Thymus (tissue), 14 donors: ENCODE data around the gene IFI27L2. TPM values are rescaled to one million over a fixed set of nuclear protein-coding genes. Genes with fewer than 3 reads are reported as not detected.

Experiments used
- DNase-seq, 9 donors: peaks; one replicate each; pipeline ENCODE4 v3.0.0-alpha.2; 2013; ENCODE audit warnings: low spot score in 9 of 9, low read depth in 6 of 9, missing footprints in 1 of 9
- H3K27ac ChIP-seq, 2 donors: one replicate each; pipeline ENCODE4 v1.5.1; 2013; ENCODE audit warnings: control low read depth in 1 of 2, low read depth in 1 of 2, low read length in 1 of 2, mild to moderate bottlenecking in 1 of 2, moderate library complexity in 1 of 2
- H3K27me3 ChIP-seq, 2 donors: one replicate each; pipeline ENCODE4 v1.5.1; 2013; ENCODE audit warnings: low read length in 1 of 2; ENCODE audit not compliant: control insufficient read depth in 2 of 2, insufficient read depth in 1 of 2
- H3K36me3 ChIP-seq, 2 donors: one replicate each; pipeline ENCODE4 v1.5.1; 2013; ENCODE audit warnings: low read length in 1 of 2, mild to moderate bottlenecking in 1 of 2, moderate library complexity in 1 of 2; ENCODE audit not compliant: control insufficient read depth in 2 of 2, insufficient read depth in 2 of 2
- H3K4me1 ChIP-seq, 2 donors: one replicate each; pipeline ENCODE4 v1.5.1; 2013; ENCODE audit warnings: low read length in 2 of 2; ENCODE audit not compliant: control insufficient read depth in 2 of 2, insufficient read depth in 2 of 2
- H3K4me3 ChIP-seq, 2 donors: one replicate each; pipeline ENCODE4 v1.5.1; 2013; ENCODE audit warnings: low read length in 2 of 2, control low read depth in 1 of 2, mild to moderate bottlenecking in 1 of 2
- H3K9me3 ChIP-seq, 2 donors: one replicate each; pipeline ENCODE4 v1.5.1; 2013; ENCODE audit warnings: low read length in 1 of 2, mild to moderate bottlenecking in 1 of 2; ENCODE audit not compliant: control insufficient read depth in 2 of 2, insufficient read depth in 1 of 2
- WGBS: extraction: QIAGEN DNeasy Blood & Tissue Kit; methylation state at CpG from one replicate; pipeline ENCODE4 v1.1.7; 2013; 5-methylcytosine and 5-hydroxymethylcytosine counted together
- long read RNA-seq, 10 donors: transcript quantifications; one replicate each; lab custom pipeline, GENCODE V29; 2026
- polyA plus RNA-seq: library from polyadenylated mRNA; stranded (reverse); fragments of 200-250 nt; gene quantifications from one replicate; pipeline ENCODE4 v1.2.3, GENCODE V29; 2013
- total RNA-seq: library from RNA; stranded (reverse); fragments of 120-200 nt; gene quantifications from one replicate; pipeline ENCODE4 v1.2.4, GENCODE V29; 2013
- donor health status: healthy.

IFI27L2 gene, protein sequence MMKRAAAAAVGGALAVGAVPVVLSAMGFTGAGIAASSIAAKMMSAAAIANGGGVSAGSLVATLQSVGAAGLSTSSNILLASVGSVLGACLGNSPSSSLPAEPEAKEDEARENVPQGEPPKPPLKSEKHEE
- total RNA-seq (79.1 TPM), polyA plus RNA-seq (118 TPM)
- long read RNA-seq, donor 1, partial matches to known transcripts, result 0 of 5 reads
- long read RNA-seq, donor 1, other reads (novel, unspliced or antisense), result 0 of 5 reads
- long read RNA-seq, donor 2, result 0 reads
- long read RNA-seq, donor 3, transcript IFI27L2-201 (4 exons, 511 nt), result major isoform, 62 of 105 reads
- long read RNA-seq, donor 3, transcript IFI27L2-204 (3 exons, 516 nt), result minor isoform, 18 of 105 reads
- long read RNA-seq, donor 3, transcript IFI27L2-203 (2 exons, 676 nt), result minor isoform, 11 of 105 reads
- long read RNA-seq, donor 3, partial matches to known transcripts, result 14 of 105 reads
- long read RNA-seq, donor 3, other reads (novel, unspliced or antisense), result 0 of 105 reads
- long read RNA-seq, donor 4, transcript IFI27L2-204 (3 exons, 516 nt), result minor isoform, 5 of 25 reads
- long read RNA-seq, donor 4, transcript IFI27L2-201 (4 exons, 511 nt), result major isoform, 18 of 25 reads
- long read RNA-seq, donor 4, partial matches to known transcripts, result 0 of 25 reads
- long read RNA-seq, donor 4, other reads (novel, unspliced or antisense), result 0 of 25 reads
- long read RNA-seq, donor 5, transcript IFI27L2-203 (2 exons, 676 nt), result minor isoform, 11 of 95 reads
- long read RNA-seq, donor 5, transcript IFI27L2-204 (3 exons, 516 nt), result minor isoform, 15 of 95 reads
- long read RNA-seq, donor 5, transcript IFI27L2-201 (4 exons, 511 nt), result major isoform, 68 of 95 reads
- long read RNA-seq, donor 5, partial matches to known transcripts, result 0 of 95 reads
- long read RNA-seq, donor 5, other reads (novel, unspliced or antisense), result 0 of 95 reads
- long read RNA-seq, donor 6, transcript IFI27L2-201 (4 exons, 511 nt), result major isoform, 35 of 43 reads
- long read RNA-seq, donor 6, transcript IFI27L2-204 (3 exons, 516 nt), result minor isoform, 7 of 43 reads
- long read RNA-seq, donor 6, partial matches to known transcripts, result 0 of 43 reads
- long read RNA-seq, donor 6, other reads (novel, unspliced or antisense), result 0 of 43 reads
- long read RNA-seq, donor 7, transcript IFI27L2-203 (2 exons, 676 nt), result minor isoform, 9 of 56 reads
- long read RNA-seq, donor 7, transcript IFI27L2-204 (3 exons, 516 nt), result minor isoform, 6 of 56 reads
- long read RNA-seq, donor 7, transcript IFI27L2-201 (4 exons, 511 nt), result major isoform, 41 of 56 reads
- long read RNA-seq, donor 7, partial matches to known transcripts, result 0 of 56 reads
- long read RNA-seq, donor 7, other reads (novel, unspliced or antisense), result 0 of 56 reads
- long read RNA-seq, donor 8, transcript IFI27L2-201 (4 exons, 511 nt), result major isoform, 16 of 20 reads
- long read RNA-seq, donor 8, partial matches to known transcripts, result 0 of 20 reads
- long read RNA-seq, donor 8, other reads (novel, unspliced or antisense), result 0 of 20 reads
- long read RNA-seq, donor 9, transcript IFI27L2-203 (2 exons, 676 nt), result minor isoform, 5 of 21 reads
- long read RNA-seq, donor 9, transcript IFI27L2-204 (3 exons, 516 nt), result minor isoform, 7 of 21 reads
- long read RNA-seq, donor 9, transcript IFI27L2-201 (4 exons, 511 nt), result major isoform, 9 of 21 reads
- long read RNA-seq, donor 9, partial matches to known transcripts, result 0 of 21 reads
- long read RNA-seq, donor 9, other reads (novel, unspliced or antisense), result 0 of 21 reads
- long read RNA-seq, donor 10, transcript IFI27L2-201 (4 exons, 511 nt), result major isoform, 33 of 40 reads
- long read RNA-seq, donor 10, transcript IFI27L2-204 (3 exons, 516 nt), result minor isoform, 5 of 40 reads
- long read RNA-seq, donor 10, partial matches to known transcripts, result 0 of 40 reads
- long read RNA-seq, donor 10, other reads (novel, unspliced or antisense), result 0 of 40 reads

DNA sequence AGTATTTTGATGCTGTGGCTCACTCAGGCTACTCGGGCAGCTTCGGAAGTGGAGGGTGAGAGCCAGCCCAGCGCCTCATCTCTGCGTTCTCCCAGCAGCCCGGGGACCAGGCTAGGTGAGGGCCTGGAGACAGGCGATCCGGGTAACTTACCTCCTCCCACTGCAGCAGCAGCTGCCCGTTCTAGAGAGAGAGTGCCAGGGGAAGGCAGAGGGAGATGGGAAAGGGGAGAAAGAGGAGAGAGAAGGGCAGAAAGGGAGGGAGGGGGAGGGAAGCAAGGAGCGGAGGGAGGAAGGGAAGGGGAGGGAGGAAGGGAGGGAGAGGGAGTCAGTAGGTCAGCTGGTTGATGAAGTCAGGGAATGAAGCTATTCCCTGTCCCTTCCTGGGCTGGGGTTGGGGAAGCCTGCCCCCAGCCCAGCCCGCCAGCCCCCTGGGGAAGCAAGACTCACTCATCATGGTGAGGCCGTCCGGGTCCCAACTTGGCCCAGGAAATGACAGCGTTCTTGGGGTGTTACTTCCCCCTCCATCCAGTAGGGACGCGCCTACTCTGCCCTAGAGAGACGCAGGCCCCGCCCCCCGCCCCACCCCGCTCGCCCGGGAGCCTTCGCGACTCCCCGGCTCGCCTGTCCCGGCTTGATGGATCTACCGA is at the start of gene IFI27L2:
IFI27L2 (minus strand) TSS at position 494 of the 647 bp plus-strand sequence; CDS start at position 454, 40 bp downstream.
- Histone ChIP-seq H3K4me1 (peaks cover 4 to 7% of the 10 kb centered on the region in 2 donors), H3K9me3 (no peaks in the 10 kb centered on the region), H3K36me3 (peaks cover 0 to 9% of the 10 kb centered on the region in 2 donors), H3K27ac (peak within 1 kb of the TSS; percentile 24 to 70), H3K27me3 (peaks cover 3 to 15% of the 10 kb centered on the region in 2 donors), H3K4me3 (peak within 1 kb of the TSS; percentile 59 to 76)
- 3% methylated on average over 27 of the region's 27 CpGs for WGBS
- DNase-seq, result peak in 8 of 9 donors; percentile 33 to 81 (median 58)

DNA sequence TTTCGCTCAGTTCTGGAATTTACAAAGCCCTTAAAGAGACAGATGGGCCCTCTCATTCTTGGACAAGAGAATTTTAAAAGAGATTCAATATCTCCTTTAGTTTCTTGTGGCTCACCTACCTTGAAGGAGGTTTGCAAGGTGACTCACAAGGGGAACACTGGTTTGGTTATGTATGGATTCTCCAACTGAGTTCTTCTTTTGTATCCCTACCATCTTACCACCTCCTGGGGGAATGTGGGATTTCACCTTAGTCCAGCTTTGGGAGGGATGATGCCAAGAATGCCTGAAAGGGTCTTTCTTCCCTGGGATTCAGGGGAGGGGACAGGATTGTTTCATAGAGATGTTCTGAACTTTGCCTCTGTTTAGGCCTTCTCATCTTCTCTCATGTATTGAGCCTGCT is 48.4 kb upstream of the IFI27L2 start:
- no peak for DNase-seq
- Histone ChIP-seq H3K4me3 (no peak overlapping the region), H3K9me3 (no peaks in the 10 kb centered on the region), H3K27me3 (peaks cover 33 to 47% of the 10 kb centered on the region in 2 donors), H3K4me1 (peaks cover 4 to 6% of the 10 kb centered on the region in 2 donors), H3K27ac (no peak overlapping the region), H3K36me3 (no peaks in the 10 kb centered on the region)
- WGBS, result 96% methylated on average over 1 of the region's 1 CpG

DNA sequence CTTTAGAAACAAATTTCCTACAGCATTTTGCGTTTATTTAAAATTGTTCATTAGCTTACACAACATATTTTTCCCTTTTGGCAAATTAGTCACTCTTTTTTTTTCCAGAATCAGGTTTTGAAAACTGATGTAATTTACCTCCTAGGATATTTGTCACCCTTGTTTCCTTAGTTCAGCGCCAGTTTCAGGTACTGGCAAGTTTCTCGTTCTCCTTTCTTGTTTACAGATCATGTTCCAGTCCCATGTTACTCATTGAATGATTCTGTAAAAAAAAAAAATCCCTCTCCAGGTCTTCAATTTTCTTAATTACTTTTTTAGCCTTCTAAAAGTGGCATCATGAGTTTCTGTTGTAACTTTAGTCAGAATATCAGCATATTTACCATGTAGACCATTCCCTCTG is 47.4 kb upstream of the IFI27L2 start:
- DNase-seq, result no peak
- H3K27ac ChIP-seq, result no peak overlapping the region
- H3K36me3 ChIP-seq, result no peaks in the 10 kb centered on the region
- H3K4me1 ChIP-seq, result peaks cover 4 to 6% of the 10 kb centered on the region in 2 donors
- H3K27me3 ChIP-seq, result peaks cover 33 to 54% of the 10 kb centered on the region in 2 donors
- 88% methylated on average over 3 of the region's 3 CpGs for WGBS
- H3K9me3 ChIP-seq, result no peaks in the 10 kb centered on the region
- H3K4me3 ChIP-seq, result no peak overlapping the region

DNA sequence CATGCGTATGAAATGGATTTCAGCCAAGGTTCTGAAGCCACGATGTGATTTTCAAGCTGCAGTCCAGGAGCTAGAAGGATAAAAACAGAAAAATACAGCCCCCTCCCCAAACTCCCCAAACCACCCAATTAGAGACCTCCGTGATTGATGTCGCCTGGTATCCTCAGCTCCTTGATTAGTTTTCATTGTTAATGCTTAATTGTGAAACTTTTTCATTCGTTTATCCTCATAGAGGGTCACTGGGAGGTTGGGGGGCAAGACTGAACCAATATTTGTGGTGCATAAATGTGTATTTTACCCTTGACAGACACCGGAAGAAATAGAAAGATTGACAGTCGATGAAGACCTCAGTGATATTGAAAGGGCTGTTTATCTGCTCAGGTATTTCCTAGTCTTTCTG is 46.3 kb upstream of the IFI27L2 start:
- H3K27ac ChIP-seq, result no peak overlapping the region
- no peaks in the 10 kb centered on the region for H3K9me3 ChIP-seq
- peaks cover 35 to 62% of the 10 kb centered on the region in 2 donors for H3K27me3 ChIP-seq
- 36% methylated on average over 7 of the region's 7 CpGs for WGBS
- no peak for DNase-seq
- peaks cover 4 to 6% of the 10 kb centered on the region in 2 donors for H3K4me1 ChIP-seq
- no peaks in the 10 kb centered on the region for H3K36me3 ChIP-seq
- H3K4me3 ChIP-seq, result no peak overlapping the region

DNA sequence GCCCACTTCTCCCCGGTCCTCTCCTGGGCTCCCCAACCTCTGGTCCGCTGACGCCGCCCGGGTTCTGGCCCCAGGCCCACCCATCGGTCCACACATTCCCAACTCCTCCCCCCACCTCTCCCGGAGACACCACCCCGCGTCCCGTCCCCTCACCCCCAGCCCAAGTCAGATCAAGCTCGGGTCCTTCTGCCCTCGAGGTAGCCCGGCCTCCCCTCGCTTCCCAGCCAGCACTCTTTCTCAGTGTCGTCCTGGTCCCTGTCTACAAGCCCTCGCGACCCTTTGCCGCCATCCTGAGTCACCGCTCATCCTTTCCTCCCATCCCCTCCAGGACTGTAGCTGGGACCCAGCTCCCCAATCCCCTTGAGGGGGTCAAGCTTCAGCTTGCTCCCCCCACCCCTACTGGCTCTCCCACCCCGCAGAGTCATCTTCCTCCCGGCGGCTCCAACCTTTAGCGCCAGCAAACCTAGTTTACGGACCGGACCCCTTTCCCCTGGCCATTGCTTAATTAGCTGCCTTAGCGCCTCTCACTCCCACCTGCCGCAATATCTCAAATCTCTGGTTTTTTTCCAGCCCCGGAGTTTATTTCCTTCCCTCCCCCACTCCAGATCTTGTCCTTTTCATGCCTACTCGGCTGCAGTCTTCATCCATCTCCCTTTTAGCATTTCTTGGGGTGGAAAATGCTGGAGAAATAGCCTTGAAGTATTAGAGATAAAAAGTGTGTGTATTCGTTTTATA is 45.8 kb upstream of the IFI27L2 start:
- Histone ChIP-seq H3K9me3 (no peaks in the 10 kb centered on the region), H3K27me3 (peaks cover 35 to 63% of the 10 kb centered on the region in 2 donors), H3K27ac (no peak overlapping the region), H3K4me1 (peaks cover 4 to 6% of the 10 kb centered on the region in 2 donors), H3K36me3 (no peaks in the 10 kb centered on the region), H3K4me3 (peak overlapping the region in 1 of 2 donors; percentile 78)
- no peak for DNase-seq
- WGBS, result 6% methylated on average over 30 of the region's 30 CpGs

DNA sequence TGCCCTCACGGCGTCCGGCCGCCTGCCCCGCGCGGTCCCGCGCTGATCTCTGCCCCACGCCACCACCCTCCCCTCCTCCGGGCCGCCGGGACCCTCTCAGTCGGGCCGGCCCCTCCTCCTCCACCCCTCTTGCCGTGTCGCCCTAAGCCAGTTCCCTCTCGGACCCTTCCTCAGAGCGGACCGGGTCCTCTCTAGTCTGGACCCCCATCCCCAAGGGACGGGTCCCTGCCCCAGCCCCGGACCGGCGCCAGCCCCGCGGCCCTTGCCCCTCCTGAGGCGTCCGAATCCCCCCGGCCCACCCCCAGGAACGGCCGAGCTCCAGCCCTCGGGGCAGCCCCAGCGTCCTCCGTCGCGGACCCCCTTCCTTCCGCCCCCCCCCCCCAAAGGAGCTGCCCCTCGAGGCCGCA is 45.2 kb upstream of the IFI27L2 start:
- Histone ChIP-seq H3K27me3 (peaks cover 35 to 60% of the 10 kb centered on the region in 2 donors), H3K36me3 (no peaks in the 10 kb centered on the region), H3K4me1 (peaks cover 4 to 6% of the 10 kb centered on the region in 2 donors), H3K4me3 (peak overlapping the region in 1 of 2 donors; percentile 78), H3K27ac (no peak overlapping the region), H3K9me3 (no peaks in the 10 kb centered on the region)
- DNase-seq, result no peak
- WGBS, result 3% methylated on average over 38 of the region's 39 CpGs

DNA sequence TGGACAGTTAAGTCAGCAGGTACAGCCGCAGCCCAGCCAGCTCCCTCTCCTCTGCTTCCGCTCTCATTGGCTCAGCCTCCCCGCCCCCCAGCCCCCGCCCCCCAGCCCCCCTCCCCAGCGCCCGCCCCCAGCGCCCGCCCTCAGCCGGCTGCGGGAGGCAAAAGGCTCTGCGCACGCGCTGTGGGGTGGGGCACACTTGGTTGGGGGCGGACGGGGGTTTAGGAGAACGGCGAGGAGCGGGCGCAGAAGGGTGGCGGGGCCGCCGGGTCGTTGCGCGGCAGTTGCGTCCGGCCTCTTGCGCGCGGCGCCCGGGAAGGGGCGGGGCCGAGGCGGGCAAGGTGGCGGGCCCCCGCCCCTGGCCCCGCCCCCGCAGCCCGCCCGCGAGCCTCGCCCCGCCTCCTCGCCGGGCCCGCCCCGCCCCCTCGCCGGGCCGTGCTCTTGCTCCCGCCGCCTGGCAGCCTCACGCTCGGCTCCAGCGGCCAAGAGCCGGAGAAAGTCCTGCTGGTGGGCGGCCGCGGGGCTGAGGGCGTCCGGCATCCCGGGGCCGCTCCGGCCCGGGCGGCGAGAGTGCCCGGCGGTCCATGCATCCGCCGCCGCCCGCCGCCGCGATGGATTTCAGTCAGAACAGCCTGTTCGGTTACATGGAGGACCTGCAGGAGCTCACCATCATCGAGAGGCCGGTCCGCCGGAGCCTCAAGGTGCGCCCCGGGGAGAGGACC is 44.6 kb upstream of the IFI27L2 start, which contains the start of gene PPP4R4:
PPP4R4 (plus strand) TSS at position 438 of the 719 bp plus-strand sequence; CDS start at position 582, 144 bp downstream.
- Histone ChIP-seq H3K27ac (peak within 1 kb of the TSS in 1 of 2 donors; percentile 52), H3K27me3 (peaks cover 33 to 58% of the 10 kb centered on the region in 2 donors), H3K36me3 (no peaks in the 10 kb centered on the region), H3K4me3 (peak within 1 kb of the TSS; percentile 53 to 78), H3K9me3 (no peaks in the 10 kb centered on the region), H3K4me1 (peaks cover 4 to 6% of the 10 kb centered on the region in 2 donors)
- under 1% methylated on average over 83 of the region's 84 CpGs for WGBS
- DNase-seq, result peak; percentile 33 to 88 (median 76)
